ENCODE data around the gene CCT2.
"Not testable (repeated sequence)": the region's sequence is repeated elsewhere in the genome, so short reads cannot be mapped to it uniquely, and the experiment has no call there.

The CCT2 gene

GRCh38 chr12:69589082-69589481 lies 3.8 kb downstream of the CCT2 start:
- no peak for DNase-seq

- DNase-seq = no peak
Measured at GRCh38 chr12:69595689-69596088, 10.4 kb downstream of the CCT2 start.

- no peak for DNase-seq
Measured at GRCh38 chr12:69598174-69598753, 13.0 kb downstream of the CCT2 start.

GRCh38 chr12:69600804-69601203 lies 15.5 kb downstream of the CCT2 start:
- no peak for DNase-seq

- no peak for DNase-seq
Measured at GRCh38 chr12:69601962-69602685, 16.9 kb downstream of the CCT2 start.

GRCh38 chr12:69602954-69603353 lies 17.7 kb downstream of the CCT2 start:
- DNase-seq = no peak

- DNase-seq = not testable (repeated sequence)
Measured at GRCh38 chr12:69603556-69603955, 18.3 kb downstream of the CCT2 start.

- DNase-seq = not testable (repeated sequence)
Measured at GRCh38 chr12:69604275-69604674, 19.0 kb downstream of the CCT2 start.

GRCh38 chr12:69608114-69608513 lies 22.9 kb downstream of the CCT2 start:
- DNase-seq = no peak

GRCh38 chr12:69610126-69610525 lies 24.9 kb downstream of the CCT2 start:
- no peak for DNase-seq

- no peak for DNase-seq
Measured at GRCh38 chr12:69610729-69611128, 25.5 kb downstream of the CCT2 start, which contains the start of gene LRRC10. TSS of gene LRRC10 (minus strand) at chr12:69610907. CDS start at chr12:69610838, 69 bp downstream.

GRCh38 chr12:69613351-69613750 lies 28.1 kb downstream of the CCT2 start:
- DNase-seq = no peak

GRCh38 chr12:69616025-69616424 lies 30.8 kb downstream of the CCT2 start:
- DNase-seq = no peak

- no peak for DNase-seq
Measured at GRCh38 chr12:69619050-69619449, 33.8 kb downstream of the CCT2 start.

- no peak for DNase-seq
Measured at GRCh38 chr12:69620077-69620476, 34.8 kb downstream of the CCT2 start.

GRCh38 chr12:69620921-69621320 lies 35.7 kb downstream of the CCT2 start:
- DNase-seq = no peak

- DNase-seq = no peak
Measured at GRCh38 chr12:69621551-69621950, 36.3 kb downstream of the CCT2 start.

GRCh38 chr12:69623970-69624369 lies 38.7 kb downstream of the CCT2 start:
- DNase-seq = no peak

GRCh38 chr12:69627501-69627900 lies 42.2 kb downstream of the CCT2 start:
- no peak for DNase-seq

GRCh38 chr12:69630191-69630590 lies 44.9 kb downstream of the CCT2 start:
- DNase-seq = no peak

GRCh38 chr12:69633061-69633460 lies 47.8 kb downstream of the CCT2 start:
- no peak for DNase-seq

- DNase-seq = peak; percentile 71
Measured at GRCh38 chr12:69639400-69640016, 54.2 kb downstream of the CCT2 start.

GRCh38 chr12:69641546-69641945 lies 56.3 kb downstream of the CCT2 start:
- no peak for DNase-seq

- no peak for DNase-seq
Measured at GRCh38 chr12:69642531-69642930, 57.3 kb downstream of the CCT2 start.
